SK-N-SH treated with all-trans-retinoic acid at 6 μM for 48 hours (cell line): ENCODE data around the gene STMN3.

Source experiments
- ESRRG ChIP-seq: fragments of 250-450 bp; sonication (Bioruptor Pico); IDR thresholded peaks from 2 replicates; pipeline ENCODE4 v1.6.1; 2021; ENCODE audit warnings: mild to moderate bottlenecking
- ISL1 ChIP-seq: fragments of 250-450 bp; sonication (Bioruptor Pico); IDR thresholded peaks from 2 replicates; pipeline ENCODE4 v2.1.2; 2022; ENCODE audit warnings: mild to moderate bottlenecking, moderate library complexity
- OSR1 ChIP-seq: fragments of 250-450 bp; sonication (Bioruptor Pico); IDR thresholded peaks from 2 replicates; pipeline ENCODE4 v1.8.0; 2022; ENCODE audit warnings: moderate library complexity, mild to moderate bottlenecking, inconsistent platforms
- PATZ1 ChIP-seq: fragments of 250-450 bp; sonication (Bioruptor Pico); IDR thresholded peaks from 2 replicates; pipeline ENCODE4 v1.8.0; 2020; ENCODE audit warnings: mild to moderate bottlenecking, moderate library complexity, borderline replicate concordance
- TCF4 ChIP-seq: fragments of 250-450 bp; sonication (Bioruptor Pico); IDR thresholded peaks from 2 replicates; pipeline ENCODE4 v1.8.0; 2021; ENCODE audit warnings: mild to moderate bottlenecking, moderate library complexity, borderline replicate concordance
- ZFP3 ChIP-seq: fragments of 250-450 bp; sonication (Bioruptor Pico); IDR thresholded peaks from 2 replicates; pipeline ENCODE4 v1.5.0; 2020; ENCODE audit warnings: mild to moderate bottlenecking, moderate library complexity

GRCh38 chr20:63662813-63663189 is 9.6 kb upstream of the STMN3 start:
- TF ChIP-seq ISL1 (CRISPR knock-in tag) (no peak), ZFP3 (CRISPR knock-in tag) (no peak), TCF4 (CRISPR knock-in tag) (no peak), OSR1 (CRISPR knock-in tag) (no peak), ESRRG (CRISPR knock-in tag) (no peak), PATZ1 (CRISPR knock-in tag) (no peak)
